Urothelium cell line (cell line): ENCODE data around the gene CEP72.
A peak's percentile ranks its signal among the peaks of the same experiment; 100 is the strongest.
"Not testable (repeated sequence)": the region's sequence is repeated elsewhere in the genome, so short reads cannot be mapped to it uniquely, and the experiment has no call there.

ENCODE experiments used
- DNase-seq: peaks from one replicate; pipeline ENCODE4 v3.0.0; 2011; ENCODE audit warnings: low spot score, mixed read lengths
- FAIRE-seq: peaks from 2 replicates; lab custom pipeline; 2011; peaks lifted over from hg19 to GRCh38; lab: Jason Lieb, UNC

Gene CEP72

GRCh38 chr5:595285-595875, 16.8 kb upstream of the CEP72 start:
- FAIRE-seq, result no peak

GRCh38 chr5:597871-598563, 14.1 kb upstream of the CEP72 start:
- no peak for FAIRE-seq
- DNase-seq, result no peak

More at GRCh38 chr5:595285-595875, 16.8 kb upstream of the CEP72 start:
- DNase-seq, result no peak

GRCh38 chr5:598564-598890, 13.6 kb upstream of the CEP72 start:
- FAIRE-seq (no peak), DNase-seq (no peak)

GRCh38 chr5:600886-601541, 11.1 kb upstream of the CEP72 start:
- FAIRE-seq (no peak), DNase-seq (no peak)

GRCh38 chr5:601771-602465, 10.2 kb upstream of the CEP72 start:
- FAIRE-seq (no peak), DNase-seq (no peak)

GRCh38 chr5:602466-603035, 9.6 kb upstream of the CEP72 start:
- DNase-seq, result no peak
- no peak for FAIRE-seq

GRCh38 chr5:603081-603998, 8.8 kb upstream of the CEP72 start:
- FAIRE-seq (no peak), DNase-seq (no peak)

- DNase-seq, result no peak
- no peak for FAIRE-seq
Observed at GRCh38 chr5:604391-604831, 7.7 kb upstream of the CEP72 start.

GRCh38 chr5:605090-605489, 7.0 kb upstream of the CEP72 start:
- DNase-seq, FAIRE-seq: not testable (repeated sequence)

GRCh38 chr5:606061-606460, 6.1 kb upstream of the CEP72 start:
- no peak for FAIRE-seq
- no peak for DNase-seq

GRCh38 chr5:606526-607399, 5.4 kb upstream of the CEP72 start:
- no peak for FAIRE-seq
- DNase-seq, result no peak

- DNase-seq, result no peak
- FAIRE-seq, result peak; percentile 44
Observed at GRCh38 chr5:607541-608428, 4.4 kb upstream of the CEP72 start.

- FAIRE-seq (no peak), DNase-seq (no peak)
Observed at GRCh38 chr5:608429-609370, 3.4 kb upstream of the CEP72 start.

GRCh38 chr5:609506-609905, 2.6 kb upstream of the CEP72 start:
- DNase-seq (no peak), FAIRE-seq (no peak)

- DNase-seq (no peak), FAIRE-seq (peak; percentile 74)
Observed at GRCh38 chr5:610011-610743, 2.0 kb upstream of the CEP72 start.
